Right cardiac atrium (tissue), 5 donors: ENCODE results near the gene MT1E. TPM values are rescaled to one million over a fixed set of nuclear protein-coding genes. Genes with fewer than 3 reads are reported as not detected.
"Not testable (repeated sequence)": the region's sequence is repeated elsewhere in the genome, so short reads cannot be mapped to it uniquely, and the experiment has no call there.

Experiments
- ATAC-seq, 2 donors: fragments of 200-7000 bp; cut with Tn5 transposase; one replicate each; pipeline versions ENCODE4 v1.8.0 to v1.9.1; 2020; ENCODE audit warnings: moderate library complexity in 2 of 2, mild to moderate bottlenecking in 1 of 2
- DNase-seq, 3 donors: peaks; one replicate each; pipeline ENCODE4 v3.0.0-alpha.2; 2020
- H3K27ac ChIP-seq: one replicate; pipeline ENCODE4 v1.5.1; 2013; ENCODE audit warnings: mild to moderate bottlenecking, low read length, control low read depth, moderate library complexity
- H3K27me3 ChIP-seq: one replicate; pipeline ENCODE4 v1.6.1; 2013; ENCODE audit not compliant: control insufficient read depth, insufficient read depth
- H3K4me1 ChIP-seq: one replicate; pipeline ENCODE4 v1.6.1; 2013; ENCODE audit warnings: low read length; ENCODE audit not compliant: control insufficient read depth, insufficient read depth
- H3K4me3 ChIP-seq: one replicate; pipeline ENCODE4 v1.5.1; 2013; ENCODE audit warnings: low read length, control low read depth
- H3K9me3 ChIP-seq: one replicate; pipeline ENCODE4 v1.6.1; 2013; ENCODE audit warnings: low read length; ENCODE audit not compliant: control insufficient read depth
- WGBS: extraction: QIAGEN DNeasy Blood & Tissue Kit; methylation state at CpG from one replicate; pipeline ENCODE4 v1.1.7; 2013; 5-methylcytosine and 5-hydroxymethylcytosine counted together
- intact Hi-C, 4 donors: fragments of 100-400 bp; cut with DNase I; formaldehyde crosslinking; loops; one replicate each; pipeline versions ENCODE4 v1.11.0 to v1.14.0; 2022 to 2023
- long read RNA-seq, 4 donors: library from polyadenylated mRNA; unstranded; transcript quantifications; one replicate each; pipeline ENCODE4 v2.0.0, GENCODE V29; 2020 to 2021
- polyA plus RNA-seq: library from polyadenylated mRNA; stranded (reverse); fragments of 200-250 nt; gene quantifications from one replicate; pipeline ENCODE4 v1.2.3, GENCODE V29; 2013
- total RNA-seq, 4 donors: library from RNA; stranded (reverse); fragmentation: NEBNext Ultra II Directional; extraction: Animal tissue kit (Norgen Biotek cat#: 25700); gene quantifications; one replicate each; pipeline ENCODE4 v1.2.1, GENCODE V29; 2021
- donor health status: healthy with polysubstance abuse.
- donor health status: DM: no; HTN: yes; CAD: no.
- donor health status: DM: no; HTN: no; CAD: no.
- donor health status: DM: no; HTN: yes; CAD: no; lungs with severe emphysema.
- donor health status: DM: yes; HTN: yes; CAD: no.

MT1E gene
- total RNA-seq (10 to 100 TPM; 58.7 to 88.4 (median 68.4) TPM), polyA plus RNA-seq (129 TPM)
- long read RNA-seq, donor 1, transcript MT1E-201 (3 exons, 704 nt), result major isoform, 9 of 11 reads
- long read RNA-seq, donor 1, partial matches to known transcripts, result 1 of 11 reads
- long read RNA-seq, donor 1, other reads (novel, unspliced or antisense), result 1 of 11 reads
- long read RNA-seq, donor 2, transcript MT1E-201 (3 exons, 704 nt), result major isoform, 7 of 8 reads
- long read RNA-seq, donor 2, partial matches to known transcripts, result 1 of 8 reads
- long read RNA-seq, donor 2, other reads (novel, unspliced or antisense), result 0 of 8 reads
- long read RNA-seq, donor 3, partial matches to known transcripts, result 0 of 2 reads
- long read RNA-seq, donor 3, other reads (novel, unspliced or antisense), result 2 of 2 reads
- long read RNA-seq, donor 4, partial matches to known transcripts, result 0 of 1 reads
- long read RNA-seq, donor 4, other reads (novel, unspliced or antisense), result 0 of 1 reads

GRCh38 chr16:56625140-56625942, at the start of gene MT1E:
MT1E (plus strand) TSS chr16:56625781; CDS start chr16:56625852, 71 bp downstream.
- WGBS, result 1% methylated on average over 62 of the region's 62 CpGs
- Histone ChIP-seq H3K27ac (peak within 1 kb of the TSS; percentile 94), H3K27me3 (no peaks in the 10 kb centered on the region), H3K9me3 (no peaks in the 10 kb centered on the region), H3K4me3 (peak within 1 kb of the TSS; percentile 34), H3K4me1 (peaks cover 5% of the 10 kb centered on the region)
- intact Hi-C loops, result loop anchor here in 1 of 4 donors (2.0 kb wide), 1 partner anchor 17 kb away; the partner anchor contains the start of gene MT2A
- peak; percentile 96 to 97 for ATAC-seq
- DNase-seq, result peak; percentile 86 to 95 (median 91)

- Histone ChIP-seq H3K4me1 (no peaks in the 10 kb centered on the region), H3K27me3 (no peaks in the 10 kb centered on the region), H3K4me3 (no peak overlapping the region), H3K9me3 (no peaks in the 10 kb centered on the region), H3K27ac (no peak overlapping the region)
- ATAC-seq, result peak; percentile 85 to 90
- peak; percentile 72 to 87 (median 83) for DNase-seq
- WGBS, result 33% methylated on average over 8 of the region's 8 CpGs
- intact Hi-C loops, result loop anchor here in 1 of 4 donors (10.0 kb wide), 1 partner anchor 128 kb away; no protein-coding TSS in a partner anchor
Observed at GRCh38 chr16:56576585-56577299, 48.8 kb upstream of the MT1E start.

GRCh38 chr16:56577300-56577625, 48.3 kb upstream of the MT1E start:
- no peak for ATAC-seq
- 73% methylated on average over 4 of the region's 4 CpGs for WGBS
- no peak overlapping the region for H3K27ac ChIP-seq
- intact Hi-C loops, result loop anchor here in 1 of 4 donors (10.0 kb wide), 1 partner anchor 128 kb away; no protein-coding TSS in a partner anchor
- H3K4me1 ChIP-seq, result no peaks in the 10 kb centered on the region
- no peak overlapping the region for H3K4me3 ChIP-seq
- no peaks in the 10 kb centered on the region for H3K9me3 ChIP-seq
- no peak for DNase-seq
- H3K27me3 ChIP-seq, result no peaks in the 10 kb centered on the region

GRCh38 chr16:56580391-56581048, 45.1 kb upstream of the MT1E start:
- no peak overlapping the region for H3K4me3 ChIP-seq
- 65% methylated on average over 6 of the region's 6 CpGs for WGBS
- no peaks in the 10 kb centered on the region for H3K4me1 ChIP-seq
- DNase-seq, result no peak
- no peaks in the 10 kb centered on the region for H3K9me3 ChIP-seq
- H3K27me3 ChIP-seq, result no peaks in the 10 kb centered on the region
- no peak overlapping the region for H3K27ac ChIP-seq
- intact Hi-C loops, result no loop called here
- no peak for ATAC-seq

- H3K4me1 ChIP-seq, ATAC-seq, H3K9me3 ChIP-seq, DNase-seq, H3K4me3 ChIP-seq, intact Hi-C loops, H3K27me3 ChIP-seq, H3K27ac ChIP-seq: not testable (repeated sequence)
- WGBS, result 86% methylated on average over 2 of the region's 2 CpGs
Observed at GRCh38 chr16:56582911-56583310, 42.7 kb upstream of the MT1E start.

- Histone ChIP-seq H3K4me3 (no peak overlapping the region), H3K4me1 (no peaks in the 10 kb centered on the region), H3K27ac (no peak overlapping the region), H3K9me3 (no peaks in the 10 kb centered on the region), H3K27me3 (no peaks in the 10 kb centered on the region)
- DNase-seq, result no peak
- ATAC-seq, result no peak
- 48% methylated on average over 11 of the region's 11 CpGs for WGBS
- intact Hi-C loops, result no loop called here
Observed at GRCh38 chr16:56583351-56584168, 42.0 kb upstream of the MT1E start.

- Histone ChIP-seq H3K4me1 (no peaks in the 10 kb centered on the region), H3K27me3 (no peaks in the 10 kb centered on the region), H3K9me3 (no peaks in the 10 kb centered on the region), H3K4me3 (no peak overlapping the region), H3K27ac (no peak overlapping the region)
- WGBS, result 85% methylated on average over 11 of the region's 11 CpGs
- ATAC-seq, result no peak
- intact Hi-C loops, result no loop called here
- no peak for DNase-seq
Observed at GRCh38 chr16:56584276-56584675, 41.3 kb upstream of the MT1E start.

GRCh38 chr16:56588781-56589140, 36.8 kb upstream of the MT1E start:
- H3K4me1 ChIP-seq, result no peaks in the 10 kb centered on the region
- ATAC-seq, result no peak
- H3K4me3 ChIP-seq, result peak overlapping the region; percentile 28
- no peak overlapping the region for H3K27ac ChIP-seq
- WGBS, result 32% methylated on average over 9 of the region's 9 CpGs
- intact Hi-C loops, result no loop called here
- DNase-seq, result no peak
- H3K9me3 ChIP-seq, result no peaks in the 10 kb centered on the region
- no peaks in the 10 kb centered on the region for H3K27me3 ChIP-seq

- Histone ChIP-seq H3K4me3 (peak within 1 kb of the TSS; percentile 28), H3K4me1 (no peaks in the 10 kb centered on the region), H3K27ac (no peak within 1 kb of the TSS), H3K27me3 (no peaks in the 10 kb centered on the region), H3K9me3 (no peaks in the 10 kb centered on the region)
- 6% methylated on average over 87 of the region's 87 CpGs for WGBS
- peak in 1 of 2 donors; percentile 48 for ATAC-seq
- DNase-seq, result no peak
- intact Hi-C loops, result loop anchor here in 2 of 4 donors (10.0 kb wide), 2 partner anchors 45 to 65 kb away; partner anchors contain the start of gene BBS2 (in 1 of the 2)
Observed at GRCh38 chr16:56589141-56590039, 36.2 kb upstream of the MT1E start, which contains the start of gene MT3. MT3 (plus strand) TSS chr16:56589528; CDS start chr16:56589591, 63 bp downstream.
